DMS79 treated with DMSO at 0.1 percent for 48 hours (cell line): ENCODE data around the gene KMT2B.
"Not testable (repeated sequence)": the region's sequence is repeated elsewhere in the genome, so short reads cannot be mapped to it uniquely, and the experiment has no call there.

Source experiments
- DNase-seq: peaks from one replicate; lab custom pipeline; 2025; lab: John Stamatoyannopoulos, UW

Gene KMT2B

GRCh38 chr19:35717665-35718344 lies at the start of gene KMT2B:
Gene KMT2B (plus strand): TSS chr19:35718003. CDS start chr19:35718019, 16 bp downstream.
- DNase-seq: peak; percentile 86

- DNase-seq: no peak
Observed at GRCh38 chr19:35669566-35669965, 48.2 kb upstream of the KMT2B start.

- DNase-seq: no peak
Observed at GRCh38 chr19:35669974-35670373, 47.8 kb upstream of the KMT2B start.

- DNase-seq: no peak
Observed at GRCh38 chr19:35670686-35671085, 47.1 kb upstream of the KMT2B start.

GRCh38 chr19:35671818-35672217 lies 46.0 kb upstream of the KMT2B start:
- no peak for DNase-seq

- DNase-seq: no peak
Observed at GRCh38 chr19:35673121-35673804, 44.5 kb upstream of the KMT2B start.

- no peak for DNase-seq
Observed at GRCh38 chr19:35675589-35676140, 42.1 kb upstream of the KMT2B start.

- no peak for DNase-seq
Observed at GRCh38 chr19:35689836-35690235, 28.0 kb upstream of the KMT2B start.

GRCh38 chr19:35691106-35691505 lies 26.7 kb upstream of the KMT2B start:
- DNase-seq: not testable (repeated sequence)

- no peak for DNase-seq
Observed at GRCh38 chr19:35692010-35692409, 25.8 kb upstream of the KMT2B start.

- no peak for DNase-seq
Observed at GRCh38 chr19:35693422-35693821, 24.4 kb upstream of the KMT2B start.

- DNase-seq: peak; percentile 83
Observed at GRCh38 chr19:35693835-35694599, 23.8 kb upstream of the KMT2B start.

- DNase-seq: no peak
Observed at GRCh38 chr19:35695895-35696422, 21.8 kb upstream of the KMT2B start.

- no peak for DNase-seq
Observed at GRCh38 chr19:35696835-35697234, 21.0 kb upstream of the KMT2B start.

- peak; percentile 96 for DNase-seq
Observed at GRCh38 chr19:35702223-35703012, 15.4 kb upstream of the KMT2B start.

GRCh38 chr19:35703343-35703742 lies 14.5 kb upstream of the KMT2B start:
- DNase-seq: no peak

GRCh38 chr19:35704218-35704617 lies 13.6 kb upstream of the KMT2B start, which contains the start of gene ZBTB32:
Gene ZBTB32 (plus strand): TSS chr19:35704558. CDS start chr19:35714627, 10,069 bp downstream.
- no peak for DNase-seq

GRCh38 chr19:35708391-35708790 lies 9.4 kb upstream of the KMT2B start:
- DNase-seq: no peak

GRCh38 chr19:35710784-35711723 lies 6.7 kb upstream of the KMT2B start:
- no peak for DNase-seq
